NB4 (cell line): ENCODE results near the gene KDM4F.

ENCODE experiments used
- DNase-seq: peaks from one replicate; pipeline ENCODE4 v3.0.0; 2010; ENCODE audit warnings: low read depth
- H3K4me3 ChIP-seq: one replicate; pipeline ENCODE4 v1.5.1; 2011; ENCODE audit warnings: mild to moderate bottlenecking, low read depth, low read length, moderate library complexity
- MAX ChIP-seq: IDR thresholded peaks from 2 replicates; pipeline ENCODE4 v1.6.1; 2011; ENCODE audit warnings: low read depth, low read length
- MYC ChIP-seq: IDR thresholded peaks from 2 replicates; pipeline ENCODE4 v1.6.1; 2011; ENCODE audit warnings: low read depth, low read length
- POLR2A ChIP-seq: IDR thresholded peaks from 2 replicates; pipeline ENCODE4 v1.6.1; 2011; ENCODE audit warnings: mild to moderate bottlenecking; ENCODE audit not compliant: insufficient read length; ENCODE audit errors: extremely low read depth
- TF ChIP-seq, protein P1 (sequence below): IDR thresholded peaks from one replicate; pipeline ENCODE4 v1.5.1; 2012; ENCODE audit warnings: low read depth, low read length

KDM4F gene

DNA sequence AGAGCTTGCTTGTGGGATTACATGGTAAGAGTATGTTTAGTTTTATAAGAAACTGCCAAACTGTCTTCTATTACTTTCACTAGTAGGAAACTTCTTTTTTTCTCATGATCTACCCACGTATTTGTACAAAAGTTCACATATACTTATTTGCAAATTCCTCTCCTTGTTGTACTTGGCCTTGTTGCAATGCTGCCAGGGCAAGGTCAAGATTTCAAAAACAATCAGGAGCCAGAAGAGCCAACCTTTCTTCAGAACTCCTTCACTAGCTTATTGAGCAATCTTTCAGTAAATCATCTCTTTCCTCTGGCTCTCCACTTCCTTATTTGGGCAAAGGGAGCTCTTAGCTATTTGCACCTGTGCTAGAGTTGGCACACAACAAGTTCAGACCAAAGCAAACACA is 27.2 kb downstream of the KDM4F start:
- H3K4me3 ChIP-seq, result no peak overlapping the region
- DNase-seq, result peak; percentile 36
- TF ChIP-seq POLR2A (no peak), MYC (no peak), MAX (no peak)
- TF ChIP-seq, protein P1, sequence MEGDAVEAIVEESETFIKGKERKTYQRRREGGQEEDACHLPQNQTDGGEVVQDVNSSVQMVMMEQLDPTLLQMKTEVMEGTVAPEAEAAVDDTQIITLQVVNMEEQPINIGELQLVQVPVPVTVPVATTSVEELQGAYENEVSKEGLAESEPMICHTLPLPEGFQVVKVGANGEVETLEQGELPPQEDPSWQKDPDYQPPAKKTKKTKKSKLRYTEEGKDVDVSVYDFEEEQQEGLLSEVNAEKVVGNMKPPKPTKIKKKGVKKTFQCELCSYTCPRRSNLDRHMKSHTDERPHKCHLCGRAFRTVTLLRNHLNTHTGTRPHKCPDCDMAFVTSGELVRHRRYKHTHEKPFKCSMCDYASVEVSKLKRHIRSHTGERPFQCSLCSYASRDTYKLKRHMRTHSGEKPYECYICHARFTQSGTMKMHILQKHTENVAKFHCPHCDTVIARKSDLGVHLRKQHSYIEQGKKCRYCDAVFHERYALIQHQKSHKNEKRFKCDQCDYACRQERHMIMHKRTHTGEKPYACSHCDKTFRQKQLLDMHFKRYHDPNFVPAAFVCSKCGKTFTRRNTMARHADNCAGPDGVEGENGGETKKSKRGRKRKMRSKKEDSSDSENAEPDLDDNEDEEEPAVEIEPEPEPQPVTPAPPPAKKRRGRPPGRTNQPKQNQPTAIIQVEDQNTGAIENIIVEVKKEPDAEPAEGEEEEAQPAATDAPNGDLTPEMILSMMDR, result no peak

DNA sequence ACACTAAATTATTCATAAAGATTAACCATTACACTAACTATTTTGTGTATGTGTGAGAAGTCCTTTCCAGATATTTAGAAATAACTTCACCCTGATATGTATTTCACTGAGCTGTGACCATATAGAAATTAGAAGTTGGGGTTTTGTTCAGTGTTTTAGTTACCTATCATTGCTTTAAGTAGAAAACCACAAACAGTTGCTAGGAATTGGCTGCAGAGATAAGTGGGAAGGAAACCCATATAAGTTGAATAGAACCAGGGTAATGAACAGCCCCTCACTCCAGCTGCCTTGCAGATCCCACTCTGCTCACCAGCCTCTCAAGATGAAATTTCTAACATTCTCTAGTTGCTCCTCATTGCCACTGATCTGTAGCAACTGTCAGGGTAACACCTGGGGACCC is 27.8 kb downstream of the KDM4F start:
- TF ChIP-seq MYC (no peak), POLR2A (no peak), MAX (no peak)
- TF ChIP-seq, protein P1, result no peak
- DNase-seq, result no peak
- no peak overlapping the region for H3K4me3 ChIP-seq

- H3K4me3 ChIP-seq, result no peak overlapping the region
- TF ChIP-seq, protein P1, result no peak
- TF ChIP-seq MAX (no peak), POLR2A (no peak), MYC (no peak)
- no peak for DNase-seq
Observed at GRCh38 chr11:95078526-95078925, 29.3 kb downstream of the KDM4F start.

- TF ChIP-seq, protein P1, result no peak
- TF ChIP-seq MAX (no peak), MYC (no peak), POLR2A (no peak)
- H3K4me3 ChIP-seq, result no peak overlapping the region
- no peak for DNase-seq
Observed at GRCh38 chr11:95081010-95081409, 31.8 kb downstream of the KDM4F start.

DNA sequence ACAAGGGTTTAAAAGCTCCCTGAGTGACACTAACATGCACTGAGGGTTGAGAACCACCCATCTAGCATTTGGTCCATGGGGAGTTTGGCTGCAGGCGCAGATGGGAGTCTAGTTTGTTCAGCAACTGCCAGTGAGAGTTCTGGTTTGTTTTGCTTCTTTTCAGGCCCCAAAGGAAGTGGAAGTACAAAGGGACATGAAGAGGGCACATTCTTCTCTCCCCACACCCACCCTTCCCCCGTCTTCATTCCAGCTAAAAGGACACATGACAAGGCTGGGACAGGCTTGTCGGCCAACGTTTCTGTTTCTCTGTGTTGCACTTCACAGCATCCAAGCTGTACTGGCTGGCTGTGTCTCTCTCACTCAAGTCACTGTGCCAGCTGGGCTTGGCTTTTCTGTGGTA is 32.2 kb downstream of the KDM4F start:
- TF ChIP-seq MAX (no peak), MYC (no peak), POLR2A (no peak)
- TF ChIP-seq, protein P1, result no peak
- no peak for DNase-seq
- H3K4me3 ChIP-seq, result no peak overlapping the region

GRCh38 chr11:95082576-95083001 is 33.4 kb downstream of the KDM4F start:
- H3K4me3 ChIP-seq, result no peak overlapping the region

More at GRCh38 chr11:95082576-95083001, 33.4 kb downstream of the KDM4F start:
- no peak for TF ChIP-seq MAX
- no peak for TF ChIP-seq POLR2A
- no peak for TF ChIP-seq MYC
- TF ChIP-seq, protein P1, result no peak
- DNase-seq, result no peak
